Vagina (tissue), 2 donors: Measurements from ENCODE around the gene UBE2E3.

Source experiments
- POLR2A ChIP-seq, 2 donors: fragments of 450-650 bp; IDR thresholded peaks; one replicate each; pipeline ENCODE4 v1.6.1; 2017; ENCODE audit warnings: antibody characterized with exemption in 2 of 2, mild to moderate bottlenecking in 2 of 2, moderate library complexity in 2 of 2
- POLR2AphosphoS5 ChIP-seq, 2 donors: sonication (generic); formaldehyde crosslinking; IDR thresholded peaks; one replicate each; pipeline ENCODE4 v1.9.0; 2017; ENCODE audit warnings: antibody characterized with exemption in 2 of 2, mild to moderate bottlenecking in 2 of 2, low read depth in 1 of 2; ENCODE audit not compliant: insufficient read depth in 1 of 2
- TF ChIP-seq, protein P1 (sequence below), 3 experiments: fragments of 450-650 bp in 2 of 3; fragments of 200-600 bp in 1 of 3; sonication (generic) in 1 of 3; IDR thresholded peaks; one replicate each; pipeline ENCODE4 v1.5.1; 2017 to 2019; ENCODE audit warnings: antibody characterized with exemption in 3 of 3, mild to moderate bottlenecking in 2 of 3, moderate library complexity in 2 of 3

DNA sequence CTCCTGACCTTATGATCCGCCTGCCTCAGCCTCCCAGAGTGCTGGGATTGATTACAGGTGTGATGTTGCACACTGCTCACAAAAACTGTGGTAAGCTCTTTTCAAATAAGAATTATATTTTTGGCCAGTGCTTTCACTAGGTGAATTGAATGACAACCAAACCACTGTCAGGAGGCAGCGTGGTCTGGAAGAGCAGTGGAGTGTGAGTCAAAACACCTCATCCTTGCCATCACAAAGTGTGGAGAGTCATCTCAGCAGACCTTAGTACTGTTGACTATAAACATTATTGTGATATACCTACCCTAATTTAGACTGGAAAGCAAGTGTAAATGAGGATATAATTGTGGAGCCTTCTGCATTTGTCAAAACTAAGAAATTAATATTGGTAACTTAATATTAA is 61.3 kb downstream of the UBE2E3 start:
- TF ChIP-seq, protein P1, sequence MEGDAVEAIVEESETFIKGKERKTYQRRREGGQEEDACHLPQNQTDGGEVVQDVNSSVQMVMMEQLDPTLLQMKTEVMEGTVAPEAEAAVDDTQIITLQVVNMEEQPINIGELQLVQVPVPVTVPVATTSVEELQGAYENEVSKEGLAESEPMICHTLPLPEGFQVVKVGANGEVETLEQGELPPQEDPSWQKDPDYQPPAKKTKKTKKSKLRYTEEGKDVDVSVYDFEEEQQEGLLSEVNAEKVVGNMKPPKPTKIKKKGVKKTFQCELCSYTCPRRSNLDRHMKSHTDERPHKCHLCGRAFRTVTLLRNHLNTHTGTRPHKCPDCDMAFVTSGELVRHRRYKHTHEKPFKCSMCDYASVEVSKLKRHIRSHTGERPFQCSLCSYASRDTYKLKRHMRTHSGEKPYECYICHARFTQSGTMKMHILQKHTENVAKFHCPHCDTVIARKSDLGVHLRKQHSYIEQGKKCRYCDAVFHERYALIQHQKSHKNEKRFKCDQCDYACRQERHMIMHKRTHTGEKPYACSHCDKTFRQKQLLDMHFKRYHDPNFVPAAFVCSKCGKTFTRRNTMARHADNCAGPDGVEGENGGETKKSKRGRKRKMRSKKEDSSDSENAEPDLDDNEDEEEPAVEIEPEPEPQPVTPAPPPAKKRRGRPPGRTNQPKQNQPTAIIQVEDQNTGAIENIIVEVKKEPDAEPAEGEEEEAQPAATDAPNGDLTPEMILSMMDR (IDR thresholded peaks at IDR 0.05): no peak
- TF ChIP-seq POLR2AphosphoS5 (IDR thresholded peaks at IDR 0.05; ENCODE audit: insufficient read depth in 1 of 2, low read depth in 1 of 2): no peak
- TF ChIP-seq POLR2A (IDR thresholded peaks at IDR 0.05): no peak
